ENCODE measurements around the gene FANCM.

Gene FANCM

DNA sequence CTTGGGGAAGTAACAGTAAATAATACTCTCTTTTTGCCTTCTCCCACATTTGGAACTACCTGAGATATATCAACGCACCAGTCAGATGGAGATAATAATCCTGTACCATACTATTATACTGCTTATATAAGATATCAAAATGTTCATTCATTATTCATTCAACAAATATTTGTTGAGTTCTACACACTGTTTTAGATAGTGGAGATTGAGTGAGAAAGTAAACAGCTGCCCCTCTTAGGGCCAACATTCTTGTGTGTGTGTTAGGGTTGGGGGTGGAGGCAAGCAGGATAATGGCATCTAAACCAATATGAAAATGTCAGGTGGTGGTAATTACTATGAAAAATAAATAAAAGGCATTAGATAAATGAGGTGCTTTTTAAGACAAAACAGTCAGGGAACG is 103.3 kb downstream of the FANCM start:
- no peak for DNase-seq

DNA sequence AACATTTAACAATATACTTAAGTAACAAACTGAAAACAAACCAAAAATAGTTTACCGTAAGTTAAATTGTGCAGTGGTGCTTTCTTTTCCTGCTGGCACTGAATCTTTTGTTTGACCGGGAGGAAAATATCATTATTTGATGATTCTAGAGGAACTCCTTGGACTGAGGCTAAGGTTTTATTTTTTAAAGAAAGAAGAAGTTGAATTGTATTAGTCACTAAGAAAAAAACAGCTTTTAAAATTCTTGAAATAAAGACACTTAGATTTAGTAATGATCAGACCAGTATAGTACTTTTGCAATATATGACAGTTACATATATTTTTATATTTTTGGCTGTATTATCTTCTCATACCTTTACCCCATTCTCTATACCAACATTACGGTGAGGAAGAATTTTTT is 107.0 kb downstream of the FANCM start:
- DNase-seq, result no peak

GRCh38 chr14:45246151-45246550 is 110.4 kb downstream of the FANCM start:
- DNase-seq, result no peak

- no peak for DNase-seq
Measured at GRCh38 chr14:45246691-45247090, 111.0 kb downstream of the FANCM start.

GRCh38 chr14:45247427-45247826 is 111.7 kb downstream of the FANCM start:
- no peak for DNase-seq

GRCh38 chr14:45249856-45250575 is 114.3 kb downstream of the FANCM start:
- DNase-seq, result no peak

Measured in effector CD4-positive, alpha-beta T cell (primary cell).